HFFc6 (cell line): Measurements from ENCODE around the gene OBP2B. TPM values are rescaled to one million over a fixed set of nuclear protein-coding genes. Genes with fewer than 3 reads are reported as not detected.

ENCODE experiments used
- DNase-seq: peaks from one replicate; pipeline ENCODE4 v3.0.0-alpha.2; 2018
- H3K27ac Mint-ChIP-seq: 2 replicates; pipeline ENCODE4 v1.8.0; 2020; ENCODE audit warnings: mild to moderate bottlenecking, mixed read lengths
- H3K27me3 Mint-ChIP-seq: 2 replicates; pipeline ENCODE4 v1.8.0; 2021; ENCODE audit warnings: mild to moderate bottlenecking, moderate library complexity, mixed read lengths; ENCODE audit not compliant: insufficient read depth
- H3K36me3 Mint-ChIP-seq: 2 replicates; pipeline ENCODE4 v1.8.0; 2021; ENCODE audit warnings: low read depth, mixed read lengths
- H3K4me1 Mint-ChIP-seq: 2 replicates; pipeline ENCODE4 v1.8.0; 2020; ENCODE audit warnings: low read depth, mixed read lengths
- H3K4me3 Mint-ChIP-seq: 2 replicates; pipeline ENCODE4 v1.8.0; 2020; ENCODE audit warnings: mild to moderate bottlenecking, moderate library complexity, mixed read lengths
- H3K9me3 Mint-ChIP-seq: 2 replicates; pipeline ENCODE4 v1.8.0; 2020; ENCODE audit warnings: mild to moderate bottlenecking, mixed read lengths
- CTCF ChIP-seq: fragments of 200-600 bp; sonication (generic); IDR thresholded peaks from 2 replicates; pipeline ENCODE4 v1.5.0; 2021; ENCODE audit warnings: antibody characterized with exemption, mild to moderate bottlenecking
- total RNA-seq, 6 experiments: library from RNA; stranded (reverse); fragmentation: NEBNext Ultra II Directional; extraction: Animal tissue kit (Norgen Biotek cat#: 25700); gene quantifications; 2 replicates in 1 of 6; 3 replicates in 5 of 6; pipeline ENCODE4 v1.2.3, GENCODE V29; 2021

Gene OBP2B
- total RNA-seq, 6 experiments from 2014 or later: not detected

- peaks cover 42% of the 10 kb centered on the region for H3K27me3 Mint-ChIP-seq
- no peak overlapping the region for H3K27ac Mint-ChIP-seq
- peaks cover 6% of the 10 kb centered on the region for H3K4me1 Mint-ChIP-seq
- H3K36me3 Mint-ChIP-seq: no peaks in the 10 kb centered on the region
- no peak for TF ChIP-seq CTCF
- no peak overlapping the region for H3K4me3 Mint-ChIP-seq
- H3K9me3 Mint-ChIP-seq: no peaks in the 10 kb centered on the region
- no peak for DNase-seq
These were observed 6.2 kb downstream of the OBP2B start for GRCh38 chr9:133202688-133203453.

GRCh38 chr9:133202145-133202513 lies 6.9 kb downstream of the OBP2B start:
- H3K27me3 Mint-ChIP-seq: peaks cover 41% of the 10 kb centered on the region
- TF ChIP-seq CTCF: no peak
- H3K4me1 Mint-ChIP-seq: peaks cover 6% of the 10 kb centered on the region

GRCh38 chr9:133201424-133202144 lies 7.5 kb downstream of the OBP2B start:
- no peak for DNase-seq
- no peak for TF ChIP-seq CTCF
- H3K27ac Mint-ChIP-seq: no peak overlapping the region
- H3K4me3 Mint-ChIP-seq: no peak overlapping the region
- H3K9me3 Mint-ChIP-seq: no peaks in the 10 kb centered on the region
- H3K4me1 Mint-ChIP-seq: peaks cover 6% of the 10 kb centered on the region
- H3K27me3 Mint-ChIP-seq: peaks cover 36% of the 10 kb centered on the region
- no peaks in the 10 kb centered on the region for H3K36me3 Mint-ChIP-seq

More at GRCh38 chr9:133202145-133202513, 6.9 kb downstream of the OBP2B start:
- Mint-ChIP-seq H3K9me3 (no peaks in the 10 kb centered on the region), H3K27ac (no peak overlapping the region), H3K36me3 (no peaks in the 10 kb centered on the region), H3K4me3 (no peak overlapping the region)
- no peak for DNase-seq

GRCh38 chr9:133200631-133201030 lies 8.4 kb downstream of the OBP2B start:
- H3K36me3 Mint-ChIP-seq: no peaks in the 10 kb centered on the region
- H3K9me3 Mint-ChIP-seq: no peaks in the 10 kb centered on the region
- H3K27ac Mint-ChIP-seq: no peak overlapping the region
- no peak for TF ChIP-seq CTCF
- H3K27me3 Mint-ChIP-seq: peaks cover 32% of the 10 kb centered on the region
- no peak overlapping the region for H3K4me3 Mint-ChIP-seq
- peaks cover 6% of the 10 kb centered on the region for H3K4me1 Mint-ChIP-seq
- no peak for DNase-seq

GRCh38 chr9:133199648-133200321 lies 9.3 kb downstream of the OBP2B start:
- no peak for TF ChIP-seq CTCF
- no peak for DNase-seq
- Mint-ChIP-seq H3K36me3 (no peaks in the 10 kb centered on the region), H3K4me1 (peaks cover 6% of the 10 kb centered on the region), H3K9me3 (0 out of 2 replicates have a peak, but pooled peaks cover 8% of the 10 kb centered on the region), H3K27ac (no peak overlapping the region), H3K4me3 (peak overlapping the region; percentile 66), H3K27me3 (peaks cover 32% of the 10 kb centered on the region)
